ENCODE results near the gene OR7A10.
"Not testable (repeated sequence)": the region's sequence is repeated elsewhere in the genome, so short reads cannot be mapped to it uniquely, and the experiment has no call there.

Gene OR7A10

DNA sequence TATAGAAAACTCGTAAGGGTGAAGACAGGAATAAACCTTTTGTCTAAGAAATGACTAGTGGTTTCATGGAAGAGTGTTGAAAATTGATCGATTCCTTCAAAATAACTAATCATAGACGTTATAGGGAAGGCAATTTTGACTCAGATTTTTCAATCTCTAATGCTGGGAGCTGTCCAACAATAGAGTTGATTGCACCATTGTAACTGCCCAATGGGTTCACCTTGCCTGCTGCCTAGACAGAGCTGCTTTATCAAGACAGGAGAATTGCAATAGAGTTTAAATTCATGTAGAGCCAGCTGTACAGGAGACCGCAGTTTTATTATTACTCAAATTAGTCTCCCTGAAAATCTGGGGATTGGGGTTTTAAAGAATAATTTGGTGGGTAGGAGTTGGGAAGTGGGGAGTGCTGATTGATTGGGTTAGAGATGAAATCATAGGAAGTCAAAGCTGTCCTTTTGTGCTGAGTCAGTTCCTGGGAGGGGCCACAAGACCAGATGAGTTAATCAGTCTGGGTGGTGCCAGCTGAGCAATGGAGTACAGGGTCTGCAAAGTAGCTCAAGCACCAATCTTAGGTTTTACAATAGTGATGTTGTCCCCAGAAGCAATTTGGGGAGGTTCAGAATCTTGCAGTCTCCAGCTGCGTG, 53.5 kb downstream of the OR7A10 start:
- DNase-seq (ENCODE audit: low read depth), result no peak

DNA sequence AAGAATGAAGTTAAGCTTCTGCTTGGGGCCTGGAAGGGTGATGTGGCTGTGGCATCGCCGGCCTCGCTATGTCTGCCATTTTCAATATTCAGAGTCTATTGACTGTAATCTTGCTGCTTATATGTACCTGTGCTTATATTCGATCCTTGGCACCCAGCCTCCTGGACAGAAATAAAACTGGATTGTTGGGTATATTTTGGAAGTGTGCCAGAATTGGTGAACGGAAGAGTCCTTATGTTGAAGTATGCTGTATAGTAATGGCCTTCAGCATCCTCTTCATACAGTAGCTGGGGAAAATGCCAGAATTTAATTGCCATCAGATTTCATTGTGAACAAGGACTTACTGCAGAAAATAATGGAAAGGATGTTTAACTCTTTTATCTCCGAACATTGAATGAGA, 56.5 kb downstream of the OR7A10 start:
- not testable (repeated sequence) for DNase-seq (ENCODE audit: low read depth)

Data from HS-5 (cell line).